Right lobe of liver (tissue), 6 donors: ENCODE data around the gene PARP8. TPM values are rescaled to one million over a fixed set of nuclear protein-coding genes. Genes with fewer than 3 reads are reported as not detected.

Source experiments
- ATAC-seq, 4 donors: fragments of 200-7000 bp; cut with Tn5 transposase; one replicate each; pipeline ENCODE4 v1.9.1; 2020; ENCODE audit warnings: mild to moderate bottlenecking in 4 of 4, moderate library complexity in 4 of 4
- DNase-seq, 3 donors: peaks; one replicate each; pipeline ENCODE4 v3.0.0-alpha.2; 2020
- H3K27ac ChIP-seq, 3 donors: fragments of 200-600 bp; one replicate each; pipeline ENCODE4 v1.8.0; 2022
- H3K27me3 ChIP-seq, 2 donors: fragments of 200-600 bp; one replicate each; pipeline ENCODE4 v1.8.0; 2022
- H3K36me3 ChIP-seq, 4 donors: fragments of 200-600 bp; sonication (generic) in 1 of 4; one replicate each; pipeline versions ENCODE4 v1.5.1 to v1.8.0; 2017 to 2022; ENCODE audit warnings: control low read depth in 1 of 4
- H3K4me1 ChIP-seq, 4 donors: fragments of 200-600 bp; sonication (generic) in 1 of 4; one replicate each; pipeline versions ENCODE4 v1.5.1 to v1.8.0; 2017 to 2022; ENCODE audit warnings: control low read depth in 1 of 4
- H3K4me3 ChIP-seq, 3 donors: fragments of 200-600 bp; one replicate each; pipeline ENCODE4 v1.8.0; 2022
- H3K9me3 ChIP-seq, 4 donors: fragments of 200-600 bp; sonication (generic) in 1 of 4; one replicate each; pipeline versions ENCODE4 v1.5.1 to v1.8.0; 2017 to 2022; ENCODE audit warnings: control low read depth in 1 of 4
- POLR2A ChIP-seq: fragments of 450-650 bp; IDR thresholded peaks from one replicate; pipeline ENCODE4 v1.6.1; 2017; ENCODE audit warnings: antibody characterized with exemption, mild to moderate bottlenecking
- WGBS: methylation state at CpG from one replicate; pipeline ENCODE4 v1.1.6; 2018; ENCODE audit warnings: low coverage, low lambda C conversion rate; ENCODE audit not compliant: insufficient coverage; ENCODE audit errors: missing lambda C conversion rate; 5-methylcytosine and 5-hydroxymethylcytosine counted together
- intact Hi-C, 2 donors: fragments of 100-400 bp; cut with DNase I; formaldehyde crosslinking; loops; one replicate each; pipeline versions ENCODE4 v1.11.2 to v1.14.1; 2022
- total RNA-seq, 6 experiments: library from RNA; depleted of rRNA in 2 of 6; stranded (reverse); fragments of >200 nt in 2 of 6; fragmentation: NEBNext Ultra II Directional in 3 of 6; extraction: Animal tissue kit (Norgen Biotek cat#: 25700) in 3 of 6; gene quantifications; one replicate each; pipeline versions ENCODE4 v1.1.0 to v1.2.4, GENCODE V29; 2016 to 2023
- TF ChIP-seq, protein P1 (sequence below), 4 donors: fragments of 200-600 bp in 3 of 4; fragments of 450-650 bp in 1 of 4; IDR thresholded peaks; one replicate each; pipeline versions ENCODE4 v1.5.1 to v1.8.0; 2016 to 2022; ENCODE audit warnings: antibody characterized with exemption in 4 of 4, mild to moderate bottlenecking in 2 of 4
- donor health status: DM: no; HTN: yes; CAD: no.
- donor health status: DM: no; HTN: no; CAD: no.
- donor health status: DM: no; HTN: no; CAD: no.
- donor health status: DM: no; HTN: yes; CAD: no.
- donor health status: DM: no; HTN: yes; CAD: no.

PARP8 gene
- total RNA-seq, 6 experiments from 2014 or later, result 4.9 to 14.1 (median 10.1) TPM

DNA sequence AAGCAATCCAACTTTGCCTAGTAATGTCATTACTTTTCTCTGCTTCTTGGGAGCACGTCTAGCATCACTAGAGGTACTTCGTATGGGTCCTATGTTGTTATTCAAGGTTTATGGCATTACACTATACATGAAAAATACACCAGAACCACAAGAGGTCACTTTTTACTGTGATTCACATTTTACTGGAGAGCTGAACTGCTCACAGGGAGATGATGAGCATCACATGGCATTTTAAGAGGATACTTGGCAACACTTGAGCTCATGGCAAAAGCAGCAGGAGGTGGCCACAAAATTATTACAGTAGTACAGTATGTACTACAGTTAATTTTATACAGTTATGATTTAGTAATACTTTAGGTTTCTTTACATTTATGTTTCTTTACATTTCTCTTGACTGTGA is 223.4 kb downstream of the PARP8 start:
- Histone ChIP-seq H3K27me3 (no peaks in the 10 kb centered on the region), H3K9me3 (no peaks in the 10 kb centered on the region), H3K27ac (no peak overlapping the region), H3K36me3 (no peaks in the 10 kb centered on the region), H3K4me3 (no peak overlapping the region), H3K4me1 (no peaks in the 10 kb centered on the region)
- TF ChIP-seq, protein P1, sequence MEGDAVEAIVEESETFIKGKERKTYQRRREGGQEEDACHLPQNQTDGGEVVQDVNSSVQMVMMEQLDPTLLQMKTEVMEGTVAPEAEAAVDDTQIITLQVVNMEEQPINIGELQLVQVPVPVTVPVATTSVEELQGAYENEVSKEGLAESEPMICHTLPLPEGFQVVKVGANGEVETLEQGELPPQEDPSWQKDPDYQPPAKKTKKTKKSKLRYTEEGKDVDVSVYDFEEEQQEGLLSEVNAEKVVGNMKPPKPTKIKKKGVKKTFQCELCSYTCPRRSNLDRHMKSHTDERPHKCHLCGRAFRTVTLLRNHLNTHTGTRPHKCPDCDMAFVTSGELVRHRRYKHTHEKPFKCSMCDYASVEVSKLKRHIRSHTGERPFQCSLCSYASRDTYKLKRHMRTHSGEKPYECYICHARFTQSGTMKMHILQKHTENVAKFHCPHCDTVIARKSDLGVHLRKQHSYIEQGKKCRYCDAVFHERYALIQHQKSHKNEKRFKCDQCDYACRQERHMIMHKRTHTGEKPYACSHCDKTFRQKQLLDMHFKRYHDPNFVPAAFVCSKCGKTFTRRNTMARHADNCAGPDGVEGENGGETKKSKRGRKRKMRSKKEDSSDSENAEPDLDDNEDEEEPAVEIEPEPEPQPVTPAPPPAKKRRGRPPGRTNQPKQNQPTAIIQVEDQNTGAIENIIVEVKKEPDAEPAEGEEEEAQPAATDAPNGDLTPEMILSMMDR (IDR thresholded peaks at IDR 0.05), result no peak
- TF ChIP-seq POLR2A, result no peak
- ATAC-seq (no peak), DNase-seq (no peak)
- intact Hi-C loops, result no loop called here
- WGBS, result 33% methylated on average over 2 of the region's 2 CpGs

Other genes starting within 250 kb of the PARP8 start
- 1 to 10 TPM in 4 of 6 experiments, under 1 TPM in 2; 0.74 to 3.0 (median 2.0) TPM for gene EMB, start 225.3 kb upstream of the PARP8 start, total RNA-seq